ENCODE measurements around the gene PDE4B. TPM values are rescaled to one million over a fixed set of nuclear protein-coding genes. Genes with fewer than 3 reads are reported as not detected.

The PDE4B gene
- total RNA-seq, 2 experiments from 2014 or later, result 42.2 to 71.2 TPM

- peaks cover 6% of the 10 kb centered on the region for H3K27me3 Mint-ChIP-seq
- H3K4me1 Mint-ChIP-seq, result no peaks in the 10 kb centered on the region
- no peak for DNase-seq
- H3K9me3 Mint-ChIP-seq (ENCODE audit: low read depth), result no peaks in the 10 kb centered on the region
- CTCF ChIA-PET, result no interaction called here
- ATAC-seq, result no peak
- no peak overlapping the region for H3K4me3 Mint-ChIP-seq
- no peaks in the 10 kb centered on the region for H3K36me3 Mint-ChIP-seq
- no peak overlapping the region for H3K27ac Mint-ChIP-seq
These were observed 128.8 kb downstream of the PDE4B start for GRCh38 chr1:65921446-65921845.

GRCh38 chr1:65924471-65924870, 131.8 kb downstream of the PDE4B start:
- CTCF ChIA-PET, result no interaction called here
- Mint-ChIP-seq H3K4me3 (no peak overlapping the region), H3K9me3 (ENCODE audit: low read depth) (no peaks in the 10 kb centered on the region), H3K27me3 (peaks cover 4% of the 10 kb centered on the region), H3K4me1 (no peaks in the 10 kb centered on the region), H3K36me3 (peaks cover 1% of the 10 kb centered on the region), H3K27ac (no peak overlapping the region)
- no peak for ATAC-seq
- DNase-seq, result no peak

GRCh38 chr1:65938506-65938905, 145.8 kb downstream of the PDE4B start:
- ATAC-seq (no peak), DNase-seq (no peak)
- CTCF ChIA-PET, result no interaction called here
- Mint-ChIP-seq H3K9me3 (ENCODE audit: low read depth) (no peaks in the 10 kb centered on the region), H3K27me3 (peaks cover 35% of the 10 kb centered on the region), H3K27ac (no peak overlapping the region), H3K4me1 (no peaks in the 10 kb centered on the region), H3K36me3 (no peaks in the 10 kb centered on the region), H3K4me3 (no peak overlapping the region)

- H3K9me3 Mint-ChIP-seq (ENCODE audit: low read depth), result no peaks in the 10 kb centered on the region
- no peak overlapping the region for H3K27ac Mint-ChIP-seq
- DNase-seq (no peak), ATAC-seq (no peak)
- H3K27me3 Mint-ChIP-seq, result peaks cover 40% of the 10 kb centered on the region
- no peak overlapping the region for H3K4me3 Mint-ChIP-seq
- H3K36me3 Mint-ChIP-seq, result no peaks in the 10 kb centered on the region
- CTCF ChIA-PET, result no interaction called here
- no peaks in the 10 kb centered on the region for H3K4me1 Mint-ChIP-seq
These were observed 146.5 kb downstream of the PDE4B start for GRCh38 chr1:65939191-65939590.

GRCh38 chr1:65939636-65940035, 146.9 kb downstream of the PDE4B start:
- CTCF ChIA-PET, result no interaction called here
- H3K27me3 Mint-ChIP-seq, result peaks cover 44% of the 10 kb centered on the region
- no peak overlapping the region for H3K27ac Mint-ChIP-seq
- DNase-seq (no peak), ATAC-seq (no peak)
- H3K4me1 Mint-ChIP-seq, result no peaks in the 10 kb centered on the region
- no peak overlapping the region for H3K4me3 Mint-ChIP-seq
- H3K36me3 Mint-ChIP-seq, result no peaks in the 10 kb centered on the region
- H3K9me3 Mint-ChIP-seq (ENCODE audit: low read depth), result no peaks in the 10 kb centered on the region

GRCh38 chr1:65940126-65940525, 147.4 kb downstream of the PDE4B start:
- no peak for DNase-seq
- no peaks in the 10 kb centered on the region for H3K9me3 Mint-ChIP-seq (ENCODE audit: low read depth)
- CTCF ChIA-PET, result no interaction called here
- no peaks in the 10 kb centered on the region for H3K36me3 Mint-ChIP-seq
- ATAC-seq, result no peak
- no peak overlapping the region for H3K4me3 Mint-ChIP-seq
- no peak overlapping the region for H3K27ac Mint-ChIP-seq
- no peaks in the 10 kb centered on the region for H3K4me1 Mint-ChIP-seq
- peaks cover 47% of the 10 kb centered on the region for H3K27me3 Mint-ChIP-seq

GRCh38 chr1:65942476-65942875, 149.8 kb downstream of the PDE4B start:
- Mint-ChIP-seq H3K9me3 (ENCODE audit: low read depth) (no peaks in the 10 kb centered on the region), H3K4me3 (no peak overlapping the region), H3K27ac (no peak overlapping the region), H3K27me3 (peaks cover 53% of the 10 kb centered on the region), H3K4me1 (no peaks in the 10 kb centered on the region), H3K36me3 (no peaks in the 10 kb centered on the region)
- CTCF ChIA-PET, result no interaction called here
- DNase-seq (no peak), ATAC-seq (no peak)

- Mint-ChIP-seq H3K4me1 (no peaks in the 10 kb centered on the region), H3K27me3 (peaks cover 36% of the 10 kb centered on the region), H3K9me3 (ENCODE audit: low read depth) (no peaks in the 10 kb centered on the region), H3K27ac (no peak overlapping the region), H3K36me3 (no peaks in the 10 kb centered on the region), H3K4me3 (no peak overlapping the region)
- CTCF ChIA-PET, result no interaction called here
- ATAC-seq (no peak), DNase-seq (no peak)
These were observed 153.7 kb downstream of the PDE4B start for GRCh38 chr1:65946376-65946775.

- peaks cover 32% of the 10 kb centered on the region for H3K27me3 Mint-ChIP-seq
- H3K4me1 Mint-ChIP-seq, result no peaks in the 10 kb centered on the region
- no peaks in the 10 kb centered on the region for H3K36me3 Mint-ChIP-seq
- CTCF ChIA-PET, result no interaction called here
- H3K27ac Mint-ChIP-seq, result no peak overlapping the region
- H3K4me3 Mint-ChIP-seq, result no peak overlapping the region
- no peaks in the 10 kb centered on the region for H3K9me3 Mint-ChIP-seq (ENCODE audit: low read depth)
- DNase-seq (no peak), ATAC-seq (no peak)
These were observed 154.3 kb downstream of the PDE4B start for GRCh38 chr1:65946960-65947359.

- DNase-seq (no peak), ATAC-seq (no peak)
- no peak overlapping the region for H3K27ac Mint-ChIP-seq
- CTCF ChIA-PET, result no interaction called here
- peaks cover 19% of the 10 kb centered on the region for H3K27me3 Mint-ChIP-seq
- H3K4me3 Mint-ChIP-seq, result no peak overlapping the region
- no peaks in the 10 kb centered on the region for H3K9me3 Mint-ChIP-seq (ENCODE audit: low read depth)
- no peaks in the 10 kb centered on the region for H3K36me3 Mint-ChIP-seq
- peaks cover 5% of the 10 kb centered on the region for H3K4me1 Mint-ChIP-seq
These were observed 156.0 kb downstream of the PDE4B start for GRCh38 chr1:65948609-65949229.

- H3K36me3 Mint-ChIP-seq, result no peaks in the 10 kb centered on the region
- H3K27ac Mint-ChIP-seq, result no peak overlapping the region
- CTCF ChIA-PET, result interaction anchor here (1.4 kb wide), 1 partner anchor 555 kb away, joined by 3 read pairs; no protein-coding TSS in a partner anchor
- H3K9me3 Mint-ChIP-seq (ENCODE audit: low read depth), result no peaks in the 10 kb centered on the region
- ATAC-seq (no peak), DNase-seq (no peak)
- peaks cover 13% of the 10 kb centered on the region for H3K27me3 Mint-ChIP-seq
- H3K4me3 Mint-ChIP-seq, result no peak overlapping the region
- H3K4me1 Mint-ChIP-seq, result peaks cover 5% of the 10 kb centered on the region
These were observed 156.5 kb downstream of the PDE4B start for GRCh38 chr1:65949230-65949626.

- peaks cover 8% of the 10 kb centered on the region for H3K27me3 Mint-ChIP-seq
- no peak for DNase-seq
- H3K27ac Mint-ChIP-seq, result no peak overlapping the region
- no peaks in the 10 kb centered on the region for H3K36me3 Mint-ChIP-seq
- no peak for ATAC-seq
- CTCF ChIA-PET, result interaction anchor here (0.8 to 1.4 kb wide), 2 partner anchors 293 to 554 kb away, joined by 3 read pairs; no protein-coding TSS in a partner anchor
- peaks cover 5% of the 10 kb centered on the region for H3K4me1 Mint-ChIP-seq
- no peak overlapping the region for H3K4me3 Mint-ChIP-seq
- no peaks in the 10 kb centered on the region for H3K9me3 Mint-ChIP-seq (ENCODE audit: low read depth)
These were observed 157.2 kb downstream of the PDE4B start for GRCh38 chr1:65949933-65950332.

- Mint-ChIP-seq H3K27ac (no peak overlapping the region), H3K27me3 (peaks cover 4% of the 10 kb centered on the region), H3K36me3 (no peaks in the 10 kb centered on the region), H3K4me3 (no peak overlapping the region), H3K4me1 (peaks cover 5% of the 10 kb centered on the region), H3K9me3 (ENCODE audit: low read depth) (no peaks in the 10 kb centered on the region)
- CTCF ChIA-PET, result interaction anchor here (1.2 to 2.4 kb wide), 2 partner anchors 290 to 494 kb away, joined by 3 to 6 read pairs; no protein-coding TSS in a partner anchor
- DNase-seq (no peak), ATAC-seq (peak; percentile 51)
These were observed 160.0 kb downstream of the PDE4B start for GRCh38 chr1:65952696-65953095.

GRCh38 chr1:65953170-65953569, 160.5 kb downstream of the PDE4B start:
- CTCF ChIA-PET, result interaction anchor here (2.4 kb wide), 1 partner anchor 289 kb away, joined by 6 read pairs; no protein-coding TSS in a partner anchor
- Mint-ChIP-seq H3K4me1 (peaks cover 5% of the 10 kb centered on the region), H3K36me3 (no peaks in the 10 kb centered on the region), H3K9me3 (ENCODE audit: low read depth) (no peaks in the 10 kb centered on the region), H3K27ac (no peak overlapping the region), H3K27me3 (peaks cover 4% of the 10 kb centered on the region), H3K4me3 (no peak overlapping the region)
- ATAC-seq (no peak), DNase-seq (no peak)
